ENCODE data around the gene F13B.
"Not testable (repeated sequence)": the region's sequence is repeated elsewhere in the genome, so short reads cannot be mapped to it uniquely, and the experiment has no call there.

Gene F13B, protein sequence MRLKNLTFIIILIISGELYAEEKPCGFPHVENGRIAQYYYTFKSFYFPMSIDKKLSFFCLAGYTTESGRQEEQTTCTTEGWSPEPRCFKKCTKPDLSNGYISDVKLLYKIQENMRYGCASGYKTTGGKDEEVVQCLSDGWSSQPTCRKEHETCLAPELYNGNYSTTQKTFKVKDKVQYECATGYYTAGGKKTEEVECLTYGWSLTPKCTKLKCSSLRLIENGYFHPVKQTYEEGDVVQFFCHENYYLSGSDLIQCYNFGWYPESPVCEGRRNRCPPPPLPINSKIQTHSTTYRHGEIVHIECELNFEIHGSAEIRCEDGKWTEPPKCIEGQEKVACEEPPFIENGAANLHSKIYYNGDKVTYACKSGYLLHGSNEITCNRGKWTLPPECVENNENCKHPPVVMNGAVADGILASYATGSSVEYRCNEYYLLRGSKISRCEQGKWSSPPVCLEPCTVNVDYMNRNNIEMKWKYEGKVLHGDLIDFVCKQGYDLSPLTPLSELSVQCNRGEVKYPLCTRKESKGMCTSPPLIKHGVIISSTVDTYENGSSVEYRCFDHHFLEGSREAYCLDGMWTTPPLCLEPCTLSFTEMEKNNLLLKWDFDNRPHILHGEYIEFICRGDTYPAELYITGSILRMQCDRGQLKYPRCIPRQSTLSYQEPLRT

DNA sequence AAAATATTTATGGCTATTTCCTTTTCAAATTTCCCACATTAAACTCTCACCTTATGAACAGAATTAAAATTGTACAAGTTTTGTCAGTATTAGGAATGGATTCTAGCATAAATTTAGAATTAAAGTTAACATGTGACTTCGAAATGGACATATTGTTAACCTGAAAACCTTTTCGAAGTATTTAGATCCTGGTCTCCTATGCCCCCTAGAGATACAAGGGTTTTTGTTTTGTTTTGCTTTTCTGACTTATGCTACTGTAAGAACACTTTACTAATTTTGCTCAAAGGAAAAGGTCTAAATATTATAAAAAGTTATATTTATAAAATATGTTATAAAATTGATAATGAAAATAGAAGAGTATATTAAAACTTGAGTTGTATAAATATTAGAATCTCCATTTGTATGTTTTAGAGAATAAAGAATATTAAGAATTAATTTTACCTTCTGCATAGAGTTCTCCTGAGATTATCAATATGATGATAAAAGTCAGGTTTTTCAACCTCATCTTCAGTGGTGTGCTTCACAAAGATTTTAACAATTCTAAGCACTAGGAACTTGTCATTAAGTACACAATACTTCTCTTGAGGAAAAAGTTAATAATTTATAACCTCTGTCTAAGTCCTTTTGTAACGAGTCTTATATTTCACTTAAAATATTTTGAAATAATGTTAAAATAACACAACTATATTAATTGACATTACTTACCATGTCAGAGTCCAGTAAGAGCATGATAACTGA is at the start of gene F13B:
Gene F13B, minus strand, starts transcription at position 542 of the 738 bp plus-strand sequence. Its CDS starts 37 bp downstream, at position 505.
- DNase-seq = peak in 1 of 2 experiments; percentile 1

DNA sequence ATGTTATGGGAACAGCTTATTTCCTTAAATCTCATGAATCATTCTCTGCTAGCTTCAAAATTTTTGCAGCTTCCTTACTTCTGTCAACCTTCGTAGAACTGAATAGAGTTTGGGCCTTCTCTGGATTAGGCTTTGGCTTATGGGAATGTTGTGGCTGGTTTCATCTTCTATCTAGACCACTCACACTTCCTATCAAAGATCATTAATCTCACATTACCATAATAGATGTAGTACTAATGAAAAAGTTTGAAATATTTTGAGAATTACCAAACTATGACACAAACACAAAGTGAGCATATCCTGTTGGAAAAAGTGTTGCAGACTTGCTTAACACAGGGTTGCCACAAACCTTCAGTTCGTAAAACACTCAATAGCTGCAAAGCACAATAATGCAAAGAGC is 49.1 kb upstream of the F13B start:
- DNase-seq = no peak

DNA sequence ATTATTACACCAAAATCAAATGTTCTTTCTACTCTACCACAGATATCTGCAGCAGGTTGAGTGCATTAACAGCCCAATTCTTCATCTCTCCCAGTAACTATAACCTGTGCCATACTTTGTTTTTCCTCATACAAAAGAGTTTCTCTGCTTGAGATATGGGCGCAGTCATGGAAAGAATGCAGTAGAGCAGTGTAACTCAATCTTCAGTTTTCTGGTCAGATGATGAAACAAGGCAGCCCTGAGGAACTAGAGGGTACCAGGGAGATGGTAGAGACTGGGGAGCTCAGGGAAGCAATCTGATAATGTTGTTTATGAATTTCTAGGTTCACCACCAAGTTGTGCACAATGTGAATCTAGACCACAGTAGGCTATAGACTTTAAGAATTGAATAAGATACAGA is 39.8 kb upstream of the F13B start:
- DNase-seq = no peak

DNA sequence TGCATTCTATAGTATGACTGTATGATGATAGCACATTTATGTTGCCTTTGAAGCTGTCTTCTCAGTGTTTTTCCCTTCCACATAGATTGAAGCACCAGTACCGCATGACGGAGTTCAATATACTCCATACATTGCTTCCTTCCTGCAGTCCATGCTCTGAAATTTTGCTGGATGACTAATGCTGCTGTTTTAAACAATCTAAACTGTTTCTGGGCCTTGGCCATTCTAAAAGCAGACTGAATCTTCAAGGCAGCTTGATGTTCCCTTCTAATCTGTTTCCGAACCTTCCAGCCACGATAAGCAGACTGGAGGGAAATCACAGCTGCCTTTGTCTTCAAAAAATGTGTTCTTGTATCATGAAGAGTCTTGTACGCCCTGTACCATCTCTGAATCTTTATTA is 36.2 kb upstream of the F13B start:
- no peak for DNase-seq

DNA sequence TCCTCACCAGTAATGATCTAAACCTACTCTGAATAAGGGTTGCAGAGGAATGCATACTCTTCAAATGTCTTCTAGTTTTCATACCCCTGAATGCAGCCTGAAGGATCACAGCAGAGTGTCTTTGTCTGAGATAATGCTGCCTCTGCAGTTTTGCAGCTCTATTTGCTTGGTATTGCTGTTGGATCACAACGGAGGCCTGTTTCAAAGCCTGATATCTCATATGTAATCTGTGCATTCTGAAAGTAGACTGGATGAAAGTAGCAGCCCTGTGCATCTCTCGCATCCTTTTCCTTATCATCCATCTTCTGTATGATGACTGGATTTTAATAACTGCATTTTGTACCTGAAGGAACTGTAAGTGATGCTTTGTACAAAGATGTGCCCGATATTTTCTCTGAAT is 34.9 kb upstream of the F13B start:
- no peak for DNase-seq

DNA sequence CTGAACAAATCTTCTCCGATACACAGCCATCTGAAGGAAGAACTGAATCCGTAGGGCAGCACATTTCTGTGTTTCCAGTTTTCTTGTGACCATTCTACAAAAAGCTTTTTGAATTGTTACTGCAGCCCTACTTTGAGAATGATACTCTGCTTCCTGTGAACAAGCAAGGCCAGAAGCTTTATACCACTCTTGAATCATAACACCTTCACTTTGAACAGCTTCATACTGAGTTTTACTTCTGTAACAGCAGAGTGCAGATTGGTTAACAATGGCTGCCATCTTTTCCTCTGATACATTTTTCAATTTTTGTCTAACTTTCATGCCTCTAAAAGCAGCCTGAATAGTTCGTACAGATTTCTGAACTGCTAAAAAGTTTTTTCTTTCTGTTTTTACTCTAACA is 33.6 kb upstream of the F13B start:
- no peak for DNase-seq

DNA sequence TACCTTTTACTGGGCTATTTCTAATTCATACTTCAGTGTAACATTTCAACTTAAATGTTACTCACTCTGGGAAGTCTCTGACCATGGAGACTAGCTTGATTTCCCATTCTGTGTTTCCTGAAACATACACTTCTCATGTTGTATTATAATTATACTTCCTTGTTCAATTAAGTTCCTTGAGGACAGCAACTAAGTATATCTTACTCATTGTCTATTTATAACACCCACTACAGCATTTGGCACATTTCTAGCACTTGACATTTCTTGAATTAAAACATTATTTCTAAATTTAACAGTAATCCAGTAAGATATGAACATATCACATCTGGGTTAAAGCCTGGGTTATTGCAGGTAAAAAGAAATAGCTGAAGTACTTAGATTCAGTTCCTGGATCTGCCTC is 32.4 kb upstream of the F13B start:
- DNase-seq = no peak

DNA sequence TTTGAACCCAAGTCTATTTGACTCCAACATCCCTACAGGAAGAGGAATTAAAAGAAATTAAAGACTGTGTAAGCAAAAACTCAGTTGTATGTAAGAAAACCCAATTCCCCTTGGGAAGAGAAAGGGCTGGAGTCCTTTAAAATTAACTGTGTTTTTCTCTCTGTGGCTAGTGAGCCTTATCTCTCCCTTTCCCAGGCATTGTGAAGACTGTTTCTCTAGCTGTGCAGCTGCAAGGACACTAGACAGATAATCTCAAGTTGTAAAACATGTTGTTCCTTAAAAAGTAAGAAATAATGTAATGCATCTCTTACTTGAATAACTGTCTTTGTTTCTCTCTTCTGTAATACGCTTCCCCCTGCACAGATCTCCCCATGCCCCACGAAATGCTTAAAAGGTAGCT is 29.9 kb upstream of the F13B start:
- DNase-seq = not testable (repeated sequence)

DNA sequence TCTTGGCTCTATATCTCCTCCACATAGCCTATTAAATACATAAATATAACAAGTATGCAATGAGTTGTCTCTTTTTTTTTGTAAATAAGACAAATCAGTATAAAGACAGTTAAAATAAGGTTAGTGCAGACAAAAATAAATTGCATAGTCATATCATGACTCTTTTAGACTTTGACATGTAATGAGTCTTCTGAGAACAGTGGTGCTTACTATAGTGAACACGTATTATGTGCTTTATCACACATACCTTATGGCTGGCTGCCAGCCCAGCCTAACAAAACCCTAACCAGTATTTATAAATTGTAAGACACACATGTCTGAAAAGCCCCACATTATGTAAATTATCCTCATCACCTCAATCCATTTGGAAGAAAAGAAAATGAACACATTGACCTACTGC is 29.1 kb upstream of the F13B start:
- DNase-seq = no peak

DNA sequence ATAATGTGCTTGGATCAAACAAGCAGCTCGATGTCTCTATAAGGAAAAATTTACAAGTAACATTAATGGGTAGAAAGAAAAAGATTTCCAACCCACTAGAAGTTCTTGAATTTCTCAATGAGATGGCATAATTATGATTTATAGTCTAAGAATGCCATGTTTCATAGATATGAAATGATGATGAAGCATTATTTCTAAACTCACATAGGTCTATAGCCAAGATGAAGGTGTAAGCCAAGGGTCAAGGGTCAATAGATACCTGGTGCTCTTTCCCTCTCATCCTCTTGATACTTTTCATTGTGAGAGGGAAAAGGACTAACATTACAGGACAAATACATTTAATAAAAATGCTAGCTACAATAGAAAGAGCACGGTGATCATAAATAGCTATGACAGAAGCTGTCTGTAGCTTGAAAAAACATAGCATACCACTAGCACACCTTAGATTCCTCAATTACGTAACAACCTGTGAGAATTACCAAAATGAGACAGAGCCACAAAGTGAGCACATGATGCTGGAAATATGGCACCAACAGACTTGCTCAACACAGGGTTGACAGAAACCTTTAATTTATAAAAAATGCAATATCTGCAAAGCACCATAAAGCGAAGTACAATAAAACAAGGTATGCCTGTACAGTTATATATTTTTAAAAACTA is 26.3 kb upstream of the F13B start:
- no peak for DNase-seq

DNA sequence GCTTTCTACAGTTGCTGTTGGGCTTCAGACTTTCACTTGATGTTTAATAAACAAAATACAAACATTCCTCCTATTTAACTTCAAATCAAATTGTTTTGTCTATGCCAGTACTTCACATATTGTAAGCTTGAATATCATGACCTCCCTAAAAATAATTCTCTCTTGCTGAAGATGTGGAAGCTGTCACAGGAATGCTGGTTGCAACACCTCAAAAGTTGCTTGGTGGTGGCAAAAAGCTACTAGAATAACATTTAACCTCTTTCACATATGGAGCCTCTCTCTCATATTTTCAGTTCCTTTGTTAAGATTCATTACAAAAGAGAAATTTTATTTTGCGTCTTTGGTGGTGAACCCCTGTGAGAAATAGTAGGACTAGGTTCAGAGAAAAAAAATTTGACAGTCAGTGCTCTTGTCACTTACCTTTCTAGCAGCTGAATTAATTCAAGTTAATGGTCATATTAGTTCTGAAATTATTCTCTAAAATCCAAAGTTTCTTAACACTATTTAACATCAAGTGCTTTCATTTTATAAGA is 25.5 kb upstream of the F13B start:
- DNase-seq = no peak

DNA sequence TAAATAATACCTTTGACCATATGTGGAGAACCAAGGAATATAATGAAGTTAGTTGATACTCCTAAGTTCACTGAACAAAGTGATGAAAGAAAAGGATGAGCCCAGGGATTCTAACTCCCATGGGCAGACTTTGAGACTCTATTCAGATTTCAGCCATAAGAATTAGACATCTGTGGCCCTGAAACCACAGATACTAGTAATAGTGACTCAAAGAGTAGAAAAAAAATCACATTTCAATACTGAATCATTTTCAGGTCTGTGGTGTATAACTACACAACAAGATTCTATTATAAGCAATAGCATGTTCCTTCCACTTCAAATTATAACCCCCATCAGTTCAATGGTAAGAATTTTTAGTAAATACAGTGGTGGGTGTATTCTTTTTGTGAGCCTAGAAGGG is 16.4 kb upstream of the F13B start:
- no peak for DNase-seq

DNA sequence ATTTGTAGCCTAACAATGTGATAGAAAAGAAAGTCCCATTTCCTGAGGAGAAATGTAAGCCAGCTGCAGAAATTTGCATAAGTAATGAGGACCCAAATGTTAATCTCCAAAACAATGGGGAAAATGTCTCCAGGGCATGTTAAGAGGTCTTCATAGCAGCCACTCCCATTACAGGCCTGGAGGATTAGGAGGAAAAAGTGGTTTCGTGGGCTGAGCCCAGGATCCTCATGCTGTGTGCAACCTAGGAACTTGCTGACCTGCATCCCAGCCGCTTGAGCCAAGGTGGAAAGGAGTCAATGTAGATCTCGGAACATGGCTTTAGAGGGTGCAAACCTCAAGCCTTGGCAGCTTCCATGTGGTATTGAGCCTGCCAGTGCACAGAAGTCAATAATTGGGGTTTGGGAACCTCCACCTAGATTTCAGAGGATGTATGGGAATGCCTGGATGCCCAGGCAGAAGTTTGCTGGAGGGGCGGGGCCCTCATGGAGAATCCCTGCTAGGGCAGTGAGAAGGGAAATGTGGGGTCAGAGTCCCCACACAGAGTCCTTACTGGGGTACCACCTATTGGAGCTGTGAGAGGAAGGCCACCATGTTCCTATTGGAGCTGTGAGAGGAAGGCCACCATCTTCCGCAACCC is 14.2 kb upstream of the F13B start:
- no peak for DNase-seq

DNA sequence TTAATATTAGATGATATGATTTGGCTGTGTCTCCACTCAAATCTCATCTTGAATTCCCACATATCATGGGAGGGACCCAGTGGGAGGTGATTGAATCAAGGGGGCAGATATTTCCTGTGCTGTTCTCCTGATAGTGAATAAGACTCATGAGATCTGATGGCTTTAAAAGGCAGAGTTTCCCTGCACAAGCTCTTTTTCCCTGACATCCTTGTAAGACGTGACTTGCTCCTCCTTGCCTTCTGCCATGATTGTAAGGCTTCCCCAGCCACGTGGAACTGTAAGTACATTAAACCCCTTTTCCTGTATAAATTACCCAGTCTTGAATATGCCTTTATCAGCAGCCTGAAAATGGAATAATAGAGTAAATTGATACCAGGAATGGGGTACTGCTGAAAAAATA is 13.3 kb upstream of the F13B start:
- no peak for DNase-seq

DNA sequence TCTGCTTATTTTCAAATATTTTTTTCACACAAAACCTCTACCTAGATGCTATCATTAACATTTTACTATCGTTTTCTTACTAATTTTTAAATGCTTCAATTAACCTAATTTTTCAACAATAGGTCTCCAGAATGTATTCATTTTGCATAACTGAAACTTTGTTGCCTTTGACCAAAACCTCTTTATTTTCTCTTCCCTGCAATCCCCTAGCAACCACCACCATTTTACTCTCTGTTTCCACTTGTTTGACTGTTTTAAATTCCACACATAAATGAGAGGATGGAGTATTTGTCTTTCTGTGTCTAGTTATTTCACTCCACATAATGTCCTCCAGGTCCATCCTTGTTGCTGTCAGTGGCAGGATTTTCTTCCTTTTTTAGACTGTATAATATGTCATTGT is 9.5 kb upstream of the F13B start:
- no peak for DNase-seq

DNA sequence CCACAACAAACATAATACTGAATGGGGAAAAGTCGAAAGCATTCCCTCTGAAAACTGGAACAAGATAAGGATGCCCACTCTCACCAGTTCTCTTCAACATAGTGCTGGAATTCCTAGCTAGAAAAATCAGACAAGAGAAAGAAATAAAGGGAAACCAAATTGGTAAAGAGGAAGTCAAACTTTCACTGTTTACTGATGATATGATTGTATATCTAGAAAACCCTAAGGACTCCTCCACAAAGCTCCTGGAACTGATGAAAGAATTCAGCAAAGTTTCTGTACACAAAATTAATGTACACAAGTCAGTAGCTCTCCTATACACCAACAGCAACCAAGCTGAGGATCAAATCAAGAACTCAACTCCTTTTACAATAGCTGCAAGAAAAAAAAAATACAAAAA is 6.9 kb upstream of the F13B start:
- DNase-seq = no peak

DNA sequence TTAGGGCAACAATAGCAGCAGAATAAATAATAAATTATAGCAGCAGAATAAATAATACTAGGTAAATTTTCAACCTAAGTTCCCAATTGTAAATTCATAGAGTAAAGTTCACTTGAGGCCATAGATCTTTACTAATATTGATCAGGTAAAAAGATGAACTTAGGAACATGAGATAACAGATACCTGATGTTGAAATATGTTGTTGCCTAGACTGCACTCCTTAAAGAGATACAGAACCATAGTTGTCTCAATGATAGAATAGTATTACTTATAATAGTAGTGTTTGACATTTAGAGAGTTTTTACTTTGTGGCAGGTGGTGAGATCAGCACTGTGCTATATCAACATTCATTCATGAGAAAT is 378 bp upstream of the F13B start:
- DNase-seq = no peak

DNA sequence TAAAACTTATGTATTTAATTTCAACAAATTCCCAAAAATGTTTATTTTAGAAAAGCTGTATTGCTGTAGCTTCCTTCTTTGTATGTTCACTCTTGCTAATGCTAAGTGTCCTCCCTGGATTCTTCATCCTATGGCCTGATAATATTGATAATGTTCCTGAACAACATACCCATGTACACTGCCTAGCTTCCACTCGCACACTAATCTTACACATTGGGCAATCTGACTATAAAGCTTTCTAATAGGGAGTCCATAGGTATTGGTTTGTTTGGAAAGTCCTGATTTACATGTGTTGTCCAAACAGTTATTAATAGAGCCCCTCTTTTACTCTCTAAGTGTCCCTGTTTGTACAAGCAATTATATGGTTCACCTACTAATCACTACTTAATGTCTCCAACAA is 783 bp downstream of the F13B start:
- no peak for DNase-seq

DNA sequence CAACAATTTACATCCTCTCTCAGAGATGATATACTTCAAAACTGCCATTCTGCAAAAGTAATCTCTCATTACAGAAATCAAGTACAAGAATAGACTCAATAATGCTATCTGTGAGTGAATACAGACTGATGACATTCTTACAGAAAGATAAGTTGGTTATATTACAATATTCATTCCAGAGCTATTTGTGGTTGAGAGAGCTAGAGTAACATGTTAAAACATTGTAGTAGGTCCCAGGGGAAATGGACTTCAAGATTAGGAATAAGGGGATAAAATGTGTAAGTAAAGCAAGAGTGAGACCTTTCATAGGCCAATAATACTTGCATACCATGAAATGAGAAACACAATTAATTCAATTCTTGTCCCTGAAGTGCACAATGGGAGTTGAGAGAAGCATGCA is 1.5 kb downstream of the F13B start:
- no peak for DNase-seq

DNA sequence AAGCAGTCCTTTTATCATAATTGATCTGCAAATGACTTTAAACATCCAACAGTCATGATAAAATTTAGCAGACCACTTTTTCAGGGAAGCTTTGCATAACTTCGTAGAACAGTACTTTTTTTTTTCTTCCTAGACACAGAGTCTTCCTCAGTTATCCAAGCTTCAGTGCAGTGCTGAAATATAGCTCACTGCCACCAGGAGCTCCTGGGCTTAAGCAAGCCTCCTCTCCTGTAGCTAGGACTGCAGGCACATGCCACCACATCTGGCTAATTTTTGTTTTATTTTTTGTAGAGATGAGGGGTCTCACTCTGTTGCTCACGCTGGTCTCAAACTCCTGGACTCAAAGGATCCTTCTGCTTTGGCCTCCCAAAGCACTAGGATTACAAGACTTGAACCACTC is 3.8 kb downstream of the F13B start:
- DNase-seq = no peak

DNA sequence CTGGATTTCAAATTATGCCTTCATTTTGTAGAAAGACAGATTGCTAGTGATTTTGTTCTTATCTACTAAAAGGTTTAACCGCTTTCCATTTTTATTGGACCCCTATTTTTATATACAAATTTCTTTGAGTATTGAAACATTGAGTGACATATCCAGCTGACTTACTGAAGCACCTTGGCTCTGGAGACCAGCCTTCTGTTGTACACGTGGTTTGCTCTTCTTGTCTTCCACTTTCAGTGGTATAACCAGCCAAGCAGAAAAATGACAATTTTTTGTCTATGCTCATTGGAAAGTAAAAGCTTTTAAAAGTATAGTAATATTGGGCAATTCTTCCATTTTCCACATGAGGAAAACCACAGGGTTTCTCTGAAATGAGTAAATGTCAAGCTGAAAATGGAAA is 4.4 kb downstream of the F13B start:
- no peak for DNase-seq

DNA sequence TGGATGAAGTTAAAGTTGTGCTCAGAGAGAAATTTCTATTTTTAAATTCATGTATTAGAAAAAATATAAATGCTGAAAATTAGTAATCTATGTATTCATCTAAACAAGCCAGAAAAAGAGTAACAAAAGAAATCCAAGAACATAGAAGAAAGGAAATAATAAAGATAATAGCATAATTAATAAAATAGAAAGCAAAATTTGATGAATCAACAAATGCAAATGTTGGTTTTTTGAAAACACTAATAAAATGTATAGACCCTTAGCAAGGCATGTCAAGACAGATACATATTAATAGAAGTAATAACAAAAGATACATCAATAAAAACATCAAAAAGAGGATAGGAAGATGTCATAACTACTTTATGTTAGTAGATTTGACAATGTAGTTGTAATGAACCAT is 18.0 kb downstream of the F13B start:
- no peak for DNase-seq
